ENCODE data around the gene C13orf46. TPM values are rescaled to one million over a fixed set of nuclear protein-coding genes. Genes with fewer than 3 reads are reported as not detected.

The C13orf46 gene
- total RNA-seq (2022; extraction: Qiagen RNA extraction), result 0.13 to 0.26 TPM (median 0.20 TPM) in 5 replicates

GRCh38 chr13:113973218-113974164 lies at the start of gene C13orf46:
TSS of gene C13orf46 (minus strand) at chr13:113974076. CDS start at chr13:113973997, 79 bp downstream.

Other genes with a start within 250 kb of the C13orf46 start
- gene TMEM255B, start 214.8 kb downstream of the C13orf46 start, total RNA-seq (2022; extraction: Qiagen RNA extraction), result 0.57 to 1.2 TPM (median 0.67 TPM) in 5 replicates
- gene GAS6, start 110.0 kb downstream of the C13orf46 start, total RNA-seq (2022; extraction: Qiagen RNA extraction), result 6.4 to 9.7 TPM (median 8.4 TPM) in 5 replicates
- 9.2 to 11.8 TPM (median 10.7 TPM) in 5 replicates for gene RASA3, start 158.5 kb upstream of the C13orf46 start, total RNA-seq (2022; extraction: Qiagen RNA extraction)
- not detected in 5 replicates for gene CFAP97D2, start 205.2 kb upstream of the C13orf46 start, total RNA-seq (2022; extraction: Qiagen RNA extraction)